Measurements from ENCODE around the gene FADS3.

Gene FADS3

DNA sequence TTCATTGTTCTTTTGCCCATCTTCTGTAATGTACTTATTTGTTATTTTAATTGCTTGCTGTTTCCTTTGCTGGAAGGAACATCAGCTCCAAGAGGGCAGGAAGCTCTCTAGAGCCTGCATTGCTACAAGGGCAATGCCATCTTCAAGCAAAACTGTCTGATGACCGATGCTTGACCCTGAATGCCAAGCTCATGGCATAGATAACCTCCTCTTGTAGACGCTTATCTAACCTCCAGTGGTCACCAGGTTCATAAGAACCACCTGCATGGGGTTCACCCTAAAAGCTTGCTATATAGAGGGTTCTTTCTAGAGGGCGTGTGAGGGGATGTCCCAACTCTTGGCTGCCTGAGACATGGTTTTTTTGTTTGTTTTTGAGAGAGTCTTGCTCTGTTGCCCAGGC lies 16.5 kb downstream of the FADS3 start:
- no peak for ATAC-seq
- TF ChIP-seq ARNTL (CRISPR knock-in tag; IDR thresholded peaks at IDR 0.05; ENCODE audit: borderline replicate concordance, low read depth) (no peak), ZNF8 (CRISPR knock-in tag; IDR thresholded peaks at IDR 0.05) (no peak), TOX (CRISPR knock-in tag; IDR thresholded peaks at IDR 0.05; ENCODE audit: borderline replicate concordance) (no peak), GLIS3 (CRISPR knock-in tag; IDR thresholded peaks at IDR 0.05) (no peak), RARB (CRISPR knock-in tag; IDR thresholded peaks at IDR 0.05) (no peak), PPARA (CRISPR knock-in tag; IDR thresholded peaks at IDR 0.05; ENCODE audit: borderline replicate concordance) (no peak), ZC3H10 (CRISPR knock-in tag; IDR thresholded peaks at IDR 0.05) (no peak), ZFP30 (CRISPR knock-in tag; IDR thresholded peaks at IDR 0.05) (no peak), CSDC2 (CRISPR knock-in tag; IDR thresholded peaks at IDR 0.05) (no peak), ESRRG (CRISPR knock-in tag; IDR thresholded peaks at IDR 0.05) (no peak), TCF4 (CRISPR knock-in tag; IDR thresholded peaks at IDR 0.05; ENCODE audit: borderline replicate concordance) (no peak), ISL1 (CRISPR knock-in tag; IDR thresholded peaks at IDR 0.05) (no peak), ZFP3 (CRISPR knock-in tag; IDR thresholded peaks at IDR 0.05) (no peak), SNAI2 (CRISPR knock-in tag; IDR thresholded peaks at IDR 0.05) (no peak)
- TF ChIP-seq, protein P1, sequence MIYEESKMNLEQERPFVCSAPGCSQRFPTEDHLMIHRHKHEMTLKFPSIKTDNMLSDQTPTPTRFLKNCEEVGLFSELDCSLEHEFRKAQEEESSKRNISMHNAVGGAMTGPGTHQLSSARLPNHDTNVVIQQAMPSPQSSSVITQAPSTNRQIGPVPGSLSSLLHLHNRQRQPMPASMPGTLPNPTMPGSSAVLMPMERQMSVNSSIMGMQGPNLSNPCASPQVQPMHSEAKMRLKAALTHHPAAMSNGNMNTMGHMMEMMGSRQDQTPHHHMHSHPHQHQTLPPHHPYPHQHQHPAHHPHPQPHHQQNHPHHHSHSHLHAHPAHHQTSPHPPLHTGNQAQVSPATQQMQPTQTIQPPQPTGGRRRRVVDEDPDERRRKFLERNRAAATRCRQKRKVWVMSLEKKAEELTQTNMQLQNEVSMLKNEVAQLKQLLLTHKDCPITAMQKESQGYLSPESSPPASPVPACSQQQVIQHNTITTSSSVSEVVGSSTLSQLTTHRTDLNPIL (CRISPR knock-in tag; IDR thresholded peaks at IDR 0.05; ENCODE audit: low read depth): no peak
- TF ChIP-seq, protein P2, sequence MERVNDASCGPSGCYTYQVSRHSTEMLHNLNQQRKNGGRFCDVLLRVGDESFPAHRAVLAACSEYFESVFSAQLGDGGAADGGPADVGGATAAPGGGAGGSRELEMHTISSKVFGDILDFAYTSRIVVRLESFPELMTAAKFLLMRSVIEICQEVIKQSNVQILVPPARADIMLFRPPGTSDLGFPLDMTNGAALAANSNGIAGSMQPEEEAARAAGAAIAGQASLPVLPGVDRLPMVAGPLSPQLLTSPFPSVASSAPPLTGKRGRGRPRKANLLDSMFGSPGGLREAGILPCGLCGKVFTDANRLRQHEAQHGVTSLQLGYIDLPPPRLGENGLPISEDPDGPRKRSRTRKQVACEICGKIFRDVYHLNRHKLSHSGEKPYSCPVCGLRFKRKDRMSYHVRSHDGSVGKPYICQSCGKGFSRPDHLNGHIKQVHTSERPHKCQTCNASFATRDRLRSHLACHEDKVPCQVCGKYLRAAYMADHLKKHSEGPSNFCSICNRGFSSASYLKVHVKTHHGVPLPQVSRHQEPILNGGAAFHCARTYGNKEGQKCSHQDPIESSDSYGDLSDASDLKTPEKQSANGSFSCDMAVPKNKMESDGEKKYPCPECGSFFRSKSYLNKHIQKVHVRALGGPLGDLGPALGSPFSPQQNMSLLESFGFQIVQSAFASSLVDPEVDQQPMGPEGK (CRISPR knock-in tag; IDR thresholded peaks at IDR 0.05; ENCODE audit: borderline replicate concordance): no peak
- TF ChIP-seq, protein P3, sequence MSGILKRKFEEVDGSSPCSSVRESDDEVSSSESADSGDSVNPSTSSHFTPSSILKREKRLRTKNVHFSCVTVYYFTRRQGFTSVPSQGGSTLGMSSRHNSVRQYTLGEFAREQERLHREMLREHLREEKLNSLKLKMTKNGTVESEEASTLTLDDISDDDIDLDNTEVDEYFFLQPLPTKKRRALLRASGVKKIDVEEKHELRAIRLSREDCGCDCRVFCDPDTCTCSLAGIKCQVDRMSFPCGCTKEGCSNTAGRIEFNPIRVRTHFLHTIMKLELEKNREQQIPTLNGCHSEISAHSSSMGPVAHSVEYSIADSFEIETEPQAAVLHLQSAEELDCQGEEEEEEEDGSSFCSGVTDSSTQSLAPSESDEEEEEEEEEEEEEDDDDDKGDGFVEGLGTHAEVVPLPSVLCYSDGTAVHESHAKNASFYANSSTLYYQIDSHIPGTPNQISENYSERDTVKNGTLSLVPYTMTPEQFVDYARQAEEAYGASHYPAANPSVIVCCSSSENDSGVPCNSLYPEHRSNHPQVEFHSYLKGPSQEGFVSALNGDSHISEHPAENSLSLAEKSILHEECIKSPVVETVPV (CRISPR knock-in tag; IDR thresholded peaks at IDR 0.05): no peak
- TF ChIP-seq, protein P4, sequence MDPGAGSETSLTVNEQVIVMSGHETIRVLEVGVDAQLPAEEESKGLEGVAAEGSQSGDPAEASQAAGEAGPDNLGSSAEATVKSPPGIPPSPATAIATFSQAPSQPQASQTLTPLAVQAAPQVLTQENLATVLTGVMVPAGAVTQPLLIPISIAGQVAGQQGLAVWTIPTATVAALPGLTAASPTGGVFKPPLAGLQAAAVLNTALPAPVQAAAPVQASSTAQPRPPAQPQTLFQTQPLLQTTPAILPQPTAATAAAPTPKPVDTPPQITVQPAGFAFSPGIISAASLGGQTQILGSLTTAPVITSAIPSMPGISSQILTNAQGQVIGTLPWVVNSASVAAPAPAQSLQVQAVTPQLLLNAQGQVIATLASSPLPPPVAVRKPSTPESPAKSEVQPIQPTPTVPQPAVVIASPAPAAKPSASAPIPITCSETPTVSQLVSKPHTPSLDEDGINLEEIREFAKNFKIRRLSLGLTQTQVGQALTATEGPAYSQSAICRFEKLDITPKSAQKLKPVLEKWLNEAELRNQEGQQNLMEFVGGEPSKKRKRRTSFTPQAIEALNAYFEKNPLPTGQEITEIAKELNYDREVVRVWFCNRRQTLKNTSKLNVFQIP (CRISPR knock-in tag; IDR thresholded peaks at IDR 0.05; ENCODE audit: borderline replicate concordance, low read depth): no peak
- TF ChIP-seq, protein P5, sequence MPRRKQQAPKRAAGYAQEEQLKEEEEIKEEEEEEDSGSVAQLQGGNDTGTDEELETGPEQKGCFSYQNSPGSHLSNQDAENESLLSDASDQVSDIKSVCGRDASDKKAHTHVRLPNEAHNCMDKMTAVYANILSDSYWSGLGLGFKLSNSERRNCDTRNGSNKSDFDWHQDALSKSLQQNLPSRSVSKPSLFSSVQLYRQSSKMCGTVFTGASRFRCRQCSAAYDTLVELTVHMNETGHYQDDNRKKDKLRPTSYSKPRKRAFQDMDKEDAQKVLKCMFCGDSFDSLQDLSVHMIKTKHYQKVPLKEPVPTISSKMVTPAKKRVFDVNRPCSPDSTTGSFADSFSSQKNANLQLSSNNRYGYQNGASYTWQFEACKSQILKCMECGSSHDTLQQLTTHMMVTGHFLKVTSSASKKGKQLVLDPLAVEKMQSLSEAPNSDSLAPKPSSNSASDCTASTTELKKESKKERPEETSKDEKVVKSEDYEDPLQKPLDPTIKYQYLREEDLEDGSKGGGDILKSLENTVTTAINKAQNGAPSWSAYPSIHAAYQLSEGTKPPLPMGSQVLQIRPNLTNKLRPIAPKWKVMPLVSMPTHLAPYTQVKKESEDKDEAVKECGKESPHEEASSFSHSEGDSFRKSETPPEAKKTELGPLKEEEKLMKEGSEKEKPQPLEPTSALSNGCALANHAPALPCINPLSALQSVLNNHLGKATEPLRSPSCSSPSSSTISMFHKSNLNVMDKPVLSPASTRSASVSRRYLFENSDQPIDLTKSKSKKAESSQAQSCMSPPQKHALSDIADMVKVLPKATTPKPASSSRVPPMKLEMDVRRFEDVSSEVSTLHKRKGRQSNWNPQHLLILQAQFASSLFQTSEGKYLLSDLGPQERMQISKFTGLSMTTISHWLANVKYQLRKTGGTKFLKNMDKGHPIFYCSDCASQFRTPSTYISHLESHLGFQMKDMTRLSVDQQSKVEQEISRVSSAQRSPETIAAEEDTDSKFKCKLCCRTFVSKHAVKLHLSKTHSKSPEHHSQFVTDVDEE (CRISPR knock-in tag; IDR thresholded peaks at IDR 0.05): no peak

DNA sequence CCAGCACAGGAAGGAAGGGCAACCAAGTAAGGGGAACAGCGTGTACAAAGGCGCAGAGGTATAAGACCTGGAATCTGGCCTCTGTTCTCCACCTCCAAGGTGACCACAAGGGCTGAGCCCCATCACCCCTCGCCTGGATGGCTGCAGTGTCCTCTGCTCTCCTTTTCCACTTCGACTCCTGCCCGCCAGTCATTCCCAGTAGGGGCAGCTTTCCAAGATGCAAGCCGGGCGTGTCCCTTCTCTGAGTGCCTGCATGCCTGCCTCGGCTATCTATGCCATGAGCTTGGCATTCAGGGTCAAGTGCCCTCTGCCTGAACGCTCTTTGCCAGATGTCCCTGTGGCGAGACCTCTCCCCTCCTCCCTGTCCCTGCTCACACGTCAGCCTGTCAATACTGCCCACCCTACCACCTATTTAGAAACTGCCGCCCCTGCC lies 17.0 kb downstream of the FADS3 start:
- ATAC-seq: no peak

More for the DNA sequence above, 17.0 kb downstream of the FADS3 start:
- TF ChIP-seq CSDC2 (CRISPR knock-in tag; IDR thresholded peaks at IDR 0.05) (no peak), ESRRG (CRISPR knock-in tag; IDR thresholded peaks at IDR 0.05) (no peak), BACH2 (CRISPR knock-in tag; IDR thresholded peaks at IDR 0.05; ENCODE audit: borderline replicate concordance) (no peak), OSR1 (CRISPR knock-in tag; IDR thresholded peaks at IDR 0.05) (no peak), ZC3H10 (CRISPR knock-in tag; IDR thresholded peaks at IDR 0.05) (no peak), ZFP30 (CRISPR knock-in tag; IDR thresholded peaks at IDR 0.05) (no peak)
- TF ChIP-seq, protein P3 (CRISPR knock-in tag; IDR thresholded peaks at IDR 0.05): no peak
- TF ChIP-seq, protein P2 (CRISPR knock-in tag; IDR thresholded peaks at IDR 0.05; ENCODE audit: borderline replicate concordance): no peak
